ENCODE data around the gene ATP2B2. TPM values are rescaled to one million over a fixed set of nuclear protein-coding genes. Genes with fewer than 3 reads are reported as not detected.

ATP2B2 gene
- total RNA-seq, 3 donors from 2014 or later, result 0.09 to 0.70 (median 0.12) TPM

GRCh38 chr3:10432156-10432845 is 73.1 kb downstream of the ATP2B2 start:
- no peaks in the 10 kb centered on the region for H3K4me1 ChIP-seq (ENCODE audit: low read depth)
- no peak overlapping the region for H3K4me3 ChIP-seq
- ATAC-seq (no peak), DNase-seq (no peak)
- no peak for TF ChIP-seq CTCF (IDR thresholded peaks at IDR 0.05)
- no peaks in the 10 kb centered on the region for H3K9me3 ChIP-seq
- no peaks in the 10 kb centered on the region for H3K36me3 ChIP-seq (ENCODE audit: low read depth)
- intact Hi-C loops (cut with DNase I, micrococcal nuclease), result no loop called here

DNA sequence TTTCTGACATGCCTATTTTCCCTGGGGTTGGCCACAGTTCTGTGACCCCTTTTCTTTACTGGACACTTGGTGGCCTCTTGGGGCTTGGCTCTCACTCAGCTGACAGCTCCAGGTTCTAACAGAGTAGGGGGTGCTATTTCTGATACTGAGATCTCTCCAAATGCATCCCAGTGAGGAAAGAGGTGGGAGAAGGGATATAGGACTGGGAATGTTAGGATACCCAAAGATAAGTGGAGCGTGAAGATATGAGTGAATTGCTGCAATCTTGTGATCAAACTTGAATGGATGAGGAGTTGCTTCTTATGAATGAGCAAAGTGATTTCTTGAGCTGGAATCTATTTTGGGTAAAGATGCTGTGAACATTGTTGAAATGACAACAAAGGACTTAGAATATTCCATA is 74.6 kb downstream of the ATP2B2 start:
- no peak for ATAC-seq
- intact Hi-C loops (cut with DNase I, micrococcal nuclease), result no loop called here
- H3K4me1 ChIP-seq (ENCODE audit: low read depth), result no peaks in the 10 kb centered on the region
- H3K9me3 ChIP-seq, result no peaks in the 10 kb centered on the region
- H3K36me3 ChIP-seq (ENCODE audit: low read depth), result no peaks in the 10 kb centered on the region
- H3K4me3 ChIP-seq, result no peak overlapping the region
- no peak for DNase-seq
- TF ChIP-seq CTCF (IDR thresholded peaks at IDR 0.05), result no peak

- DNase-seq (no peak), ATAC-seq (no peak)
- intact Hi-C loops (cut with DNase I, micrococcal nuclease), result no loop called here
- Histone ChIP-seq H3K4me3 (no peak overlapping the region), H3K4me1 (ENCODE audit: low read depth) (no peaks in the 10 kb centered on the region), H3K9me3 (no peaks in the 10 kb centered on the region), H3K36me3 (ENCODE audit: low read depth) (no peaks in the 10 kb centered on the region)
- TF ChIP-seq CTCF (IDR thresholded peaks at IDR 0.05), result no peak
These were observed 76.8 kb downstream of the ATP2B2 start for GRCh38 chr3:10428406-10429091.

GRCh38 chr3:10426346-10427220 is 78.8 kb downstream of the ATP2B2 start:
- ATAC-seq (no peak), DNase-seq (no peak)
- Histone ChIP-seq H3K4me1 (ENCODE audit: low read depth) (no peaks in the 10 kb centered on the region), H3K4me3 (no peak overlapping the region), H3K36me3 (ENCODE audit: low read depth) (no peaks in the 10 kb centered on the region), H3K9me3 (no peaks in the 10 kb centered on the region)
- intact Hi-C loops (cut with DNase I, micrococcal nuclease), result no loop called here
- no peak for TF ChIP-seq CTCF (IDR thresholded peaks at IDR 0.05)

- Histone ChIP-seq H3K4me3 (no peak overlapping the region), H3K36me3 (ENCODE audit: low read depth) (no peaks in the 10 kb centered on the region), H3K9me3 (no peaks in the 10 kb centered on the region), H3K4me1 (ENCODE audit: low read depth) (no peaks in the 10 kb centered on the region)
- TF ChIP-seq CTCF (IDR thresholded peaks at IDR 0.05), result no peak
- ATAC-seq, result no peak
- no peak for DNase-seq
- intact Hi-C loops (cut with DNase I, micrococcal nuclease), result no loop called here
These were observed 82.1 kb downstream of the ATP2B2 start for GRCh38 chr3:10423171-10423882.
